ENCODE results near the gene KCTD14.

The KCTD14 gene

GRCh38 chr11:78022397-78023396 lies at the start of gene KCTD14:
TSS of gene KCTD14 (minus strand) at chr11:78023276. CDS start at chr11:78023249, 27 bp downstream.
- H3K4me1 ChIP-seq (ENCODE audit: insufficient read depth, low read length, severe bottlenecking) = no peaks in the 10 kb centered on the region
- no peaks in the 10 kb centered on the region for H4K20me1 ChIP-seq (ENCODE audit: insufficient read depth, low read length)
- no peak within 1 kb of the TSS for H2AFZ ChIP-seq (ENCODE audit: low read length)
- H3K9me2 ChIP-seq (ENCODE audit: low read depth, low read length) = no peaks in the 10 kb centered on the region
- no peaks in the 10 kb centered on the region for H3K9me3 ChIP-seq (ENCODE audit: low read length)
- H3F3A ChIP-seq (ENCODE audit: insufficient read depth, low read length) = no peaks in the 10 kb centered on the region
- no peak within 1 kb of the TSS for H3K4me3 ChIP-seq (ENCODE audit: low read depth, low read length, poor library complexity, severe bottlenecking)
- H3K27me3 ChIP-seq (ENCODE audit: insufficient read depth, low read length) = no peaks in the 10 kb centered on the region
- no peak within 1 kb of the TSS for H3K9ac ChIP-seq (ENCODE audit: low read length)
- no peaks in the 10 kb centered on the region for H3K36me3 ChIP-seq (ENCODE audit: insufficient read depth, low read length)
- no peak within 1 kb of the TSS for H3K27ac ChIP-seq (ENCODE audit: low read depth, low read length, poor library complexity, severe bottlenecking)
- no peak within 1 kb of the TSS for H3K4me2 ChIP-seq (ENCODE audit: low read length)
- TF ChIP-seq, protein P1, sequence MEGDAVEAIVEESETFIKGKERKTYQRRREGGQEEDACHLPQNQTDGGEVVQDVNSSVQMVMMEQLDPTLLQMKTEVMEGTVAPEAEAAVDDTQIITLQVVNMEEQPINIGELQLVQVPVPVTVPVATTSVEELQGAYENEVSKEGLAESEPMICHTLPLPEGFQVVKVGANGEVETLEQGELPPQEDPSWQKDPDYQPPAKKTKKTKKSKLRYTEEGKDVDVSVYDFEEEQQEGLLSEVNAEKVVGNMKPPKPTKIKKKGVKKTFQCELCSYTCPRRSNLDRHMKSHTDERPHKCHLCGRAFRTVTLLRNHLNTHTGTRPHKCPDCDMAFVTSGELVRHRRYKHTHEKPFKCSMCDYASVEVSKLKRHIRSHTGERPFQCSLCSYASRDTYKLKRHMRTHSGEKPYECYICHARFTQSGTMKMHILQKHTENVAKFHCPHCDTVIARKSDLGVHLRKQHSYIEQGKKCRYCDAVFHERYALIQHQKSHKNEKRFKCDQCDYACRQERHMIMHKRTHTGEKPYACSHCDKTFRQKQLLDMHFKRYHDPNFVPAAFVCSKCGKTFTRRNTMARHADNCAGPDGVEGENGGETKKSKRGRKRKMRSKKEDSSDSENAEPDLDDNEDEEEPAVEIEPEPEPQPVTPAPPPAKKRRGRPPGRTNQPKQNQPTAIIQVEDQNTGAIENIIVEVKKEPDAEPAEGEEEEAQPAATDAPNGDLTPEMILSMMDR (IDR thresholded peaks at IDR 0.05; ENCODE audit: low read length) = no peak
- no peak for TF ChIP-seq EZH2 (IDR thresholded peaks at IDR 0.05; ENCODE audit: borderline replicate concordance, low read length)
- no peaks in the 10 kb centered on the region for H3K79me2 ChIP-seq (ENCODE audit: insufficient read depth, low read length)

DNA sequence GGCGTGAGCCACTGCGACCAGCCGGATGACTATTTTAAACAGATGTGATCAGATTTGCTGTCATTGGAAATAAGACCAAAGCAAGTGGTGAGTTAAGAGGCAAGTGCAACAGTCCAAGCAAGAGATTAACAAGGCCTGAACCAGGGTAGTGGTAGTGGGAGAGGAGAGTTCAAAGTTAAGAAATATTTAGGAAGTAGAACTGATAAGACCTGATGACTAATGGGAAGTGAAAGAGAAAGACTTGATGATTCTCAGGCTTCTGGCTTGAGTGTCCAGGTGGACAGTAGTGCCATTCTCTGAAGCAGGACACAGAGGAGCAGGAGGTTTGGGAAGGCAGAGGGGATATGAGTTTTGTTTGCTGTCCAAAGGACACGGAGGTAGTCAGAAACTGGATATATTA lies 49.4 kb upstream of the KCTD14 start:
- Histone ChIP-seq H3K4me1 (ENCODE audit: insufficient read depth, low read length, severe bottlenecking) (peaks cover 12% of the 10 kb centered on the region), H3F3A (ENCODE audit: insufficient read depth, low read length) (no peaks in the 10 kb centered on the region), H3K36me3 (ENCODE audit: insufficient read depth, low read length) (peaks cover 59% of the 10 kb centered on the region), H3K27ac (ENCODE audit: low read depth, low read length, poor library complexity, severe bottlenecking) (no peak overlapping the region), H3K9ac (ENCODE audit: low read length) (no peak overlapping the region), H3K9me2 (ENCODE audit: low read depth, low read length) (no peaks in the 10 kb centered on the region), H2AFZ (ENCODE audit: low read length) (no peak overlapping the region), H3K4me2 (ENCODE audit: low read length) (no peak overlapping the region), H4K20me1 (ENCODE audit: insufficient read depth, low read length) (no peaks in the 10 kb centered on the region), H3K9me3 (ENCODE audit: low read length) (no peaks in the 10 kb centered on the region), H3K4me3 (ENCODE audit: low read depth, low read length, poor library complexity, severe bottlenecking) (no peak overlapping the region), H3K27me3 (ENCODE audit: insufficient read depth, low read length) (no peaks in the 10 kb centered on the region), H3K79me2 (ENCODE audit: insufficient read depth, low read length) (peaks cover 33% of the 10 kb centered on the region)
- no peak for TF ChIP-seq EZH2 (IDR thresholded peaks at IDR 0.05; ENCODE audit: borderline replicate concordance, low read length)
- TF ChIP-seq, protein P1 (IDR thresholded peaks at IDR 0.05; ENCODE audit: low read length) = no peak

DNA sequence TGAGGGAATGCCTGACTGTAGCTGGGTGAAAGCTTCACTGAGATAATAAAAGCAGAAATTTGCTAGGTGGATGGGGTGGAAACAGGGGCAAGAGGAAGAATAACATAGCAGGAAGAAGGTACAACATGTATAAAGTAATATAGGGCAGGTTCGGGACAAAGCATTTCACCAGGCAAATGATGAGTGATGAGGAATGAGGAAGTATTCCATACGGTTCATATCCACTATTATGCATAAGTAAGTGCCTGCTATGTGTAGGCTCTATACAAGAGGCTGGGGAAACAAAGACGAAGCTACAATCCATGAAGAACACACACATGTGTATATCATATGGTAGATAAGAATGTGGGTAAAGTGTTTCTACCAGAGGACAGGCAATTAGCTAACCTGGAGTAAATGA lies 48.6 kb upstream of the KCTD14 start:
- Histone ChIP-seq H2AFZ (ENCODE audit: low read length) (no peak overlapping the region), H3K36me3 (ENCODE audit: insufficient read depth, low read length) (peaks cover 59% of the 10 kb centered on the region)
- TF ChIP-seq, protein P1 (IDR thresholded peaks at IDR 0.05; ENCODE audit: low read length) = no peak
- no peak for TF ChIP-seq EZH2 (IDR thresholded peaks at IDR 0.05; ENCODE audit: borderline replicate concordance, low read length)

More for the DNA sequence above, 48.6 kb upstream of the KCTD14 start:
- Histone ChIP-seq H3K9me3 (ENCODE audit: low read length) (no peaks in the 10 kb centered on the region), H3K9me2 (ENCODE audit: low read depth, low read length) (no peaks in the 10 kb centered on the region), H3K4me1 (ENCODE audit: insufficient read depth, low read length, severe bottlenecking) (peaks cover 5% of the 10 kb centered on the region), H4K20me1 (ENCODE audit: insufficient read depth, low read length) (no peaks in the 10 kb centered on the region), H3K9ac (ENCODE audit: low read length) (no peak overlapping the region), H3F3A (ENCODE audit: insufficient read depth, low read length) (no peaks in the 10 kb centered on the region), H3K4me2 (ENCODE audit: low read length) (no peak overlapping the region), H3K27me3 (ENCODE audit: insufficient read depth, low read length) (no peaks in the 10 kb centered on the region), H3K4me3 (ENCODE audit: low read depth, low read length, poor library complexity, severe bottlenecking) (no peak overlapping the region), H3K27ac (ENCODE audit: low read depth, low read length, poor library complexity, severe bottlenecking) (no peak overlapping the region), H3K79me2 (ENCODE audit: insufficient read depth, low read length) (peaks cover 27% of the 10 kb centered on the region)
